ENCODE results near the gene JARID2. TPM values are rescaled to one million over a fixed set of nuclear protein-coding genes. Genes with fewer than 3 reads are reported as not detected.
A peak's percentile ranks its signal among the peaks of the same experiment; 100 is the strongest.

The JARID2 gene
- total and polyA plus RNA-seq, 2 of the 13 experiments (the other 11 are each of a cell fraction or from before 2014, with no cell fraction given) = 7.5 to 10.3 TPM

DNA sequence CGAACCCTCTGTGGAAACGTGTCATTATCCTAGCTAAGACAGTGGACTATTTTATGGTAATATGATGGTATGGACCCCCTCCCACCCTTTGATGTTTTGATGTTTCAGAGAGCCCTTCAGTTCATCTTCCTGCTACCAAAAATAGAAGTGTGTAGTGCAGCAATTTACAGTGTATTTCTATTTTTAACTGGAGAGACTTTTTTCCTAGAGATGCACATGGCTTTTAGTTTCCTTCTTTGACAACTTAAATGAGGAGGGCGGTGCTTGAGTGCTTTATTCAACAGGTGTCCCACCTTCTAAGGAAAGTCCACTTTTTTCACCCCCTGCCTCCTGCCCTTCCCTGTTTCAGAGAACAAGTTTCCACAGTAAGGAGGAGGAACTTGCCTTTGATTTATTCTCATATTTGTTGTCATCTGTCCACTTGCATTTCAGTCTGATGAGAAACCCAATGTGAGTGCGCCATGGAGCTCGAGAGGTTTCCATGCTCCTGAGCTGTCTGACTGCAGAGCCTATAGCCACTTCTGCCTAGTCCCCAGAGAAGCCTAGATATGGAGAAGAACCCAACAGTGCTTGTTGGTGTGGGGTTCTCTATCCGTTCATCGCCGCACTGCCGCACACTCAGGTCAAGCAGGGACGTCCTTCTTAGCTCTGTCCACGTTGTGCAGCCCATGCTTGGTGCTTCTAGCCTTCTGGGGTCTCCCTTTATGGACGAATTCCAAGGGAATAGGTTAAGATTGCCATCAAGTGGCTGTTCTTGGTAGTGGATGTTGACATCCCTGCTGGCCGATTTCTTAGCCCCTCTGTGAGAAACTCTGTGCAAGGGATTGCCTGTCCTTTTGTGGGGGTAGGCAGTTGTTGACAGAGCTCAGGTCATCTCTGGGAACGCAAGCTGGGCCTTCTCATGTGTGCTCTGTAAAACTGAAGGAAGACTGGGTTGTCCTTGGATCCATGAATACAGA, 144.2 kb downstream of the JARID2 start (continued):
- TF ChIP-seq, protein P1, sequence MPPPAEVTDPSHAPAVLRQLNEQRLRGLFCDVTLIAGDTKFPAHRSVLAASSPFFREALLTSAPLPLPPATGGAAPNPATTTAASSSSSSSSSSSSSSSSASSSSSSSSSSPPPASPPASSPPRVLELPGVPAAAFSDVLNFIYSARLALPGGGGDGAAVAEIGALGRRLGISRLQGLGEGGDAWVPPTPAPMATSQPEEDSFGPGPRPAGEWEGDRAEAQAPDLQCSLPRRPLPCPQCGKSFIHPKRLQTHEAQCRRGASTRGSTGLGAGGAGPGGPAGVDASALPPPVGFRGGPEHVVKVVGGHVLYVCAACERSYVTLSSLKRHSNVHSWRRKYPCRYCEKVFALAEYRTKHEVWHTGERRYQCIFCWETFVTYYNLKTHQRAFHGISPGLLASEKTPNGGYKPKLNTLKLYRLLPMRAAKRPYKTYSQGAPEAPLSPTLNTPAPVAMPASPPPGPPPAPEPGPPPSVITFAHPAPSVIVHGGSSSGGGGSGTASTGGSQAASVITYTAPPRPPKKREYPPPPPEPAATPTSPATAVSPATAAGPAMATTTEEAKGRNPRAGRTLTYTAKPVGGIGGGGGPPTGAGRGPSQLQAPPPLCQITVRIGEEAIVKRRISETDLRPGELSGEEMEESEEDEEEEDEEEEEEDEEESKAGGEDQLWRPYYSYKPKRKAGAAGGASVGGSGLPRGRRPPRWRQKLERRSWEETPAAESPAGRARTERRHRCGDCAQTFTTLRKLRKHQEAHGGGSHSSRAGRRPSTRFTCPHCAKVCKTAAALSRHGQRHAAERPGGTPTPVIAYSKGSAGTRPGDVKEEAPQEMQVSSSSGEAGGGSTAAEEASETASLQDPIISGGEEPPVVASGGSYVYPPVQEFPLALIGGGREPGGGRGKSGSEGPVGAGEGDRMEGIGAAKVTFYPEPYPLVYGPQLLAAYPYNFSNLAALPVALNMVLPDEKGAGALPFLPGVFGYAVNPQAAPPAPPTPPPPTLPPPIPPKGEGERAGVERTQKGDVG (CRISPR knock-in tag; IDR thresholded peaks at IDR 0.05; ENCODE audit: borderline replicate concordance) = 0 out of 2 replicates have a peak, but pooled peaks have one; percentile 58
- 0 out of 2 replicates have a peak, but pooled peaks have one; percentile 27 for TF ChIP-seq ZNF83 (CRISPR knock-in tag; IDR thresholded peaks at IDR 0.05; ENCODE audit: borderline replicate concordance)
- TF ChIP-seq, protein P2, sequence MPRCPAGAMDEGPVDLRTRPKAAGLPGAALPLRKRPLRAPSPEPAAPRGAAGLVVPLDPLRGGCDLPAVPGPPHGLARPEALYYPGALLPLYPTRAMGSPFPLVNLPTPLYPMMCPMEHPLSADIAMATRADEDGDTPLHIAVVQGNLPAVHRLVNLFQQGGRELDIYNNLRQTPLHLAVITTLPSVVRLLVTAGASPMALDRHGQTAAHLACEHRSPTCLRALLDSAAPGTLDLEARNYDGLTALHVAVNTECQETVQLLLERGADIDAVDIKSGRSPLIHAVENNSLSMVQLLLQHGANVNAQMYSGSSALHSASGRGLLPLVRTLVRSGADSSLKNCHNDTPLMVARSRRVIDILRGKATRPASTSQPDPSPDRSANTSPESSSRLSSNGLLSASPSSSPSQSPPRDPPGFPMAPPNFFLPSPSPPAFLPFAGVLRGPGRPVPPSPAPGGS (CRISPR knock-in tag; IDR thresholded peaks at IDR 0.05) = no peak
- TF ChIP-seq ZNF644 (CRISPR knock-in tag; IDR thresholded peaks at IDR 0.05; ENCODE audit: low read depth) = no peak
- peak; percentile 55; the same call in 1 of the 2 replicates for TF ChIP-seq TARDBP (CRISPR knock-in tag; IDR thresholded peaks at IDR 0.05)
- peak; percentile 96 for TF ChIP-seq SMC3 (IDR thresholded peaks at IDR 0.05; ENCODE audit: low read length)
- TF ChIP-seq, protein P3, sequence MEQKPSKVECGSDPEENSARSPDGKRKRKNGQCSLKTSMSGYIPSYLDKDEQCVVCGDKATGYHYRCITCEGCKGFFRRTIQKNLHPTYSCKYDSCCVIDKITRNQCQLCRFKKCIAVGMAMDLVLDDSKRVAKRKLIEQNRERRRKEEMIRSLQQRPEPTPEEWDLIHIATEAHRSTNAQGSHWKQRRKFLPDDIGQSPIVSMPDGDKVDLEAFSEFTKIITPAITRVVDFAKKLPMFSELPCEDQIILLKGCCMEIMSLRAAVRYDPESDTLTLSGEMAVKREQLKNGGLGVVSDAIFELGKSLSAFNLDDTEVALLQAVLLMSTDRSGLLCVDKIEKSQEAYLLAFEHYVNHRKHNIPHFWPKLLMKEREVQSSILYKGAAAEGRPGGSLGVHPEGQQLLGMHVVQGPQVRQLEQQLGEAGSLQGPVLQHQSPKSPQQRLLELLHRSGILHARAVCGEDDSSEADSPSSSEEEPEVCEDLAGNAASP (CRISPR knock-in tag; IDR thresholded peaks at IDR 0.05; ENCODE audit: borderline replicate concordance) = peak; percentile 57; the same call in 1 of the 2 replicates
- peak; percentile 74 for TF ChIP-seq FOXA3 (CRISPR knock-in tag; IDR thresholded peaks at IDR 0.05)
- TF ChIP-seq ZNF781 (CRISPR knock-in tag; IDR thresholded peaks at IDR 0.05; ENCODE audit: borderline replicate concordance, not compliant biosample characterization) = peak; percentile 62
- TF ChIP-seq, protein P4, sequence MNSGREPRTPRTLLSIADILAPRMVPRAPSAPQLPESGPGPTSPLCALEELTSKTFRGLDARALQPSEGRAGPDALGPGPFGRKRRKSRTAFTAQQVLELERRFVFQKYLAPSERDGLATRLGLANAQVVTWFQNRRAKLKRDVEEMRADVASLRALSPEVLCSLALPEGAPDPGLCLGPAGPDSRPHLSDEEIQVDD (CRISPR knock-in tag; IDR thresholded peaks at IDR 0.05; ENCODE audit: borderline replicate concordance) = no peak
- TF ChIP-seq, protein P5, sequence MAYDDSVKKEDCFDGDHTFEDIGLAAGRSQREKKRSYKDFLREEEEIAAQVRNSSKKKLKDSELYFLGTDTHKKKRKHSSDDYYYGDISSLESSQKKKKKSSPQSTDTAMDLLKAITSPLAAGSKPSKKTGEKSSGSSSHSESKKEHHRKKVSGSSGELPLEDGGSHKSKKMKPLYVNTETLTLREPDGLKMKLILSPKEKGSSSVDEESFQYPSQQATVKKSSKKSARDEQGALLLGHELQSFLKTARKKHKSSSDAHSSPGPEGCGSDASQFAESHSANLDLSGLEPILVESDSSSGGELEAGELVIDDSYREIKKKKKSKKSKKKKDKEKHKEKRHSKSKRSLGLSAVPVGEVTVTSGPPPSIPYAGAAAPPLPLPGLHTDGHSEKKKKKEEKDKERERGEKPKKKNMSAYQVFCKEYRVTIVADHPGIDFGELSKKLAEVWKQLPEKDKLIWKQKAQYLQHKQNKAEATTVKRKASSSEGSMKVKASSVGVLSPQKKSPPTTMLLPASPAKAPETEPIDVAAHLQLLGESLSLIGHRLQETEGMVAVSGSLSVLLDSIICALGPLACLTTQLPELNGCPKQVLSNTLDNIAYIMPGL (CRISPR knock-in tag; IDR thresholded peaks at IDR 0.05; ENCODE audit: borderline replicate concordance in 1 of 2, low read depth in 1 of 2) = no peak
- 0 out of 2 replicates have a peak, but pooled peaks have one; percentile 23 for TF ChIP-seq IRF2 (CRISPR knock-in tag; IDR thresholded peaks at IDR 0.05)
- peak; percentile 60; the same call in 1 of the 2 replicates for TF ChIP-seq FOXK1 (CRISPR knock-in tag; IDR thresholded peaks at IDR 0.05; ENCODE audit: borderline replicate concordance, low read depth)

Data from HepG2 (cell line).